H1 (cell line): ENCODE results near the gene NGEF. TPM values are rescaled to one million over a fixed set of nuclear protein-coding genes. Genes with fewer than 3 reads are reported as not detected.
A peak's percentile ranks its signal among the peaks of the same experiment; 100 is the strongest.

Source experiments
- CTCF ChIA-PET: fragments of 300-600 bp; sonication (Branson Sonifier 250); formaldehyde crosslinking; loops from one replicate; lab custom pipeline; 2021; ENCODE audit not compliant: partially characterized antibody; lab: Charles Lee
- POLR2A ChIA-PET: fragments of 300-600 bp; sonication (Branson Sonifier 250); formaldehyde crosslinking; loops from one replicate; lab custom pipeline; 2021; ENCODE audit warnings: inconsistent platforms; ENCODE audit not compliant: partially characterized antibody; lab: Charles Lee
- DNase-seq, 2 experiments: peaks; one replicate each; pipeline versions ENCODE4 v3.0.0 to v3.0.0-alpha.2; 2010 to 2022; ENCODE audit warnings: low spot score in 2 of 2, low read depth in 1 of 2, mixed read lengths in 1 of 2
- FAIRE-seq: peaks from 2 replicates; lab custom pipeline; 2011; peaks lifted over from hg19 to GRCh38; lab: Jason Lieb, UNC
- H2AFZ ChIP-seq: 2 replicates; pipeline ENCODE4 v1.8.1; 2012; ENCODE audit warnings: low read length, inconsistent platforms
- H2AK5ac ChIP-seq: 2 replicates; pipeline ENCODE4 v1.6.1; 2013; ENCODE audit warnings: low read depth, low read length
- H2BK120ac ChIP-seq: replicated peaks from 2 replicates; pipeline ENCODE3; 2013; ENCODE audit warnings: low read depth, low read length, inconsistent platforms
- H2BK12ac ChIP-seq: 2 replicates; pipeline ENCODE4 v1.6.1; 2013; ENCODE audit warnings: low read depth, low read length
- H2BK15ac ChIP-seq: 2 replicates; pipeline ENCODE4 v1.6.1; 2013; ENCODE audit warnings: low read length
- H2BK20ac ChIP-seq: 2 replicates; pipeline ENCODE4 v1.6.1; 2013; ENCODE audit warnings: low read length
- H2BK5ac ChIP-seq: 2 replicates; pipeline ENCODE4 v1.6.1; 2013; ENCODE audit warnings: low read depth, low read length
- H3K14ac ChIP-seq: 2 replicates; pipeline ENCODE4 v1.6.1; 2013; ENCODE audit warnings: inconsistent platforms; ENCODE audit not compliant: insufficient read length
- H3K18ac ChIP-seq: 2 replicates; pipeline ENCODE4 v1.6.1; 2013; ENCODE audit warnings: low read length; ENCODE audit errors: extremely low read depth
- H3K23ac ChIP-seq: 2 replicates; pipeline ENCODE4 v1.6.1; 2013; ENCODE audit warnings: inconsistent platforms; ENCODE audit not compliant: insufficient read length
- H3K23me2 ChIP-seq: 2 replicates; pipeline ENCODE4 v1.6.1; 2013; ENCODE audit warnings: low read depth, low read length
- H3K27ac ChIP-seq: 2 replicates; pipeline ENCODE4 v1.6.1; 2011; ENCODE audit warnings: low read depth, low read length, inconsistent platforms
- H3K27me3 ChIP-seq, 4 experiments: replicated peaks in 1 of 4; 1 replicate in 1 of 4; 2 replicates in 3 of 4; pipeline versions ENCODE4 v1.6.1 to v1.8.1; 2011 to 2013; ENCODE audit warnings: low read length in 3 of 4, mild to moderate bottlenecking in 3 of 4, inconsistent platforms in 2 of 4, mixed read lengths in 2 of 4, moderate library complexity in 1 of 4; ENCODE audit not compliant: control insufficient read depth in 3 of 4, insufficient read depth in 3 of 4; ENCODE audit errors: extremely low read depth in 1 of 4
- H3K36me3 ChIP-seq, 4 experiments: 2 replicates each; pipeline versions ENCODE4 v1.6.1 to v1.8.1; 2011 to 2013; ENCODE audit warnings: mild to moderate bottlenecking in 4 of 4, low read length in 3 of 4, moderate library complexity in 2 of 4, control low read depth in 1 of 4, inconsistent platforms in 1 of 4; ENCODE audit not compliant: insufficient read depth in 4 of 4, control insufficient read depth in 2 of 4
- H3K4ac ChIP-seq: replicated peaks from 2 replicates; pipeline ENCODE3; 2013; ENCODE audit warnings: low read length, low read depth, mixed read lengths, inconsistent platforms; ENCODE audit not compliant: insufficient read length
- H3K4me1 ChIP-seq, 4 experiments: replicated peaks in 1 of 4; 1 replicate in 1 of 4; 2 replicates in 3 of 4; pipeline versions ENCODE4 v1.6.1 to v1.8.1; 2011 to 2013; ENCODE audit warnings: low read length in 3 of 4, inconsistent platforms in 2 of 4, mixed read lengths in 1 of 4; ENCODE audit not compliant: insufficient read depth in 4 of 4, control insufficient read depth in 3 of 4
- H3K4me2 ChIP-seq, 2 experiments: 2 replicates each; pipeline versions ENCODE4 v1.6.1 to v1.8.1; 2011 to 2013; ENCODE audit warnings: low read depth in 2 of 2, low read length in 2 of 2, control low read depth in 1 of 2, inconsistent platforms in 1 of 2, mild to moderate bottlenecking in 1 of 2; ENCODE audit not compliant: insufficient read depth in 1 of 2
- H3K4me3 ChIP-seq, 4 experiments: fragments of 200-600, 300-600 bp in 1 of 4; sonication (generic), shearing (Covaris generic), sonication (Bioruptor Twin) in 1 of 4; 2 replicates each; pipeline versions ENCODE4 v1.5.1 to v1.8.1; 2011 to 2016; ENCODE audit warnings: low read length in 4 of 4, low read depth in 3 of 4, control low read depth in 2 of 4, inconsistent platforms in 2 of 4, mild to moderate bottlenecking in 2 of 4, mixed read lengths in 1 of 4, moderate library complexity in 1 of 4; ENCODE audit not compliant: insufficient read depth in 2 of 4; ENCODE audit errors: extremely low read depth in 1 of 4
- H3K56ac ChIP-seq: replicated peaks from 2 replicates; pipeline ENCODE3; 2013; ENCODE audit warnings: low read depth, mild to moderate bottlenecking, mixed read lengths, low read length, inconsistent platforms; ENCODE audit not compliant: insufficient read length
- H3K79me1 ChIP-seq: 2 replicates; pipeline ENCODE4 v1.6.1; 2013; ENCODE audit warnings: low read depth, low read length, control low read depth
- H3K79me2 ChIP-seq, 2 experiments: 2 replicates each; pipeline versions ENCODE4 v1.6.1 to v1.8.1; 2012 to 2013; ENCODE audit warnings: low read length in 2 of 2, mild to moderate bottlenecking in 2 of 2, inconsistent platforms in 1 of 2; ENCODE audit not compliant: insufficient read depth in 2 of 2, control insufficient read depth in 1 of 2
- H3K9ac ChIP-seq, 4 experiments: replicated peaks in 1 of 4; 1 replicate in 1 of 4; 2 replicates in 3 of 4; pipeline versions ENCODE4 v1.6.1 to v1.8.1; 2011 to 2013; ENCODE audit warnings: low read depth in 3 of 4, low read length in 3 of 4, control low read depth in 2 of 4, mild to moderate bottlenecking in 2 of 4, moderate library complexity in 2 of 4, inconsistent platforms in 1 of 4; ENCODE audit errors: extremely low read depth in 1 of 4
- H3K9me3 ChIP-seq, 2 experiments: 2 replicates each; pipeline versions ENCODE4 v1.6.1 to v1.8.1; 2012 to 2013; ENCODE audit warnings: mild to moderate bottlenecking in 2 of 2, moderate library complexity in 2 of 2, control low read depth in 1 of 2, inconsistent platforms in 1 of 2, low read depth in 1 of 2, low read length in 1 of 2, mixed read lengths in 1 of 2; ENCODE audit not compliant: insufficient read depth in 2 of 2
- H4K20me1 ChIP-seq, 2 experiments: replicated peaks in 1 of 2; 2 replicates each; pipeline versions ENCODE3 to v1.8.1; 2011 to 2013; ENCODE audit warnings: inconsistent platforms in 2 of 2, low read length in 2 of 2, mild to moderate bottlenecking in 1 of 2; ENCODE audit not compliant: insufficient read depth in 2 of 2, control insufficient read depth in 1 of 2
- H4K5ac ChIP-seq: 2 replicates; pipeline ENCODE4 v1.6.1; 2013; ENCODE audit warnings: low read length, low read depth, mixed read lengths, inconsistent platforms; ENCODE audit not compliant: insufficient read length
- H4K8ac ChIP-seq: 2 replicates; pipeline ENCODE4 v1.8.0; 2013; ENCODE audit warnings: mild to moderate bottlenecking, moderate library complexity, low read length, inconsistent platforms; ENCODE audit not compliant: insufficient read depth; ENCODE audit errors: extremely low read depth
- H4K91ac ChIP-seq: replicated peaks from 2 replicates; pipeline ENCODE3; 2013; ENCODE audit warnings: low read length, mixed read lengths, inconsistent platforms; ENCODE audit not compliant: insufficient read length
- CBX8 ChIP-seq: fragments of 300-800, 300-1000 bp; sonication (generic); IDR thresholded peaks from 2 replicates; pipeline ENCODE4 v1.7.1; 2016; ENCODE audit warnings: low read depth, low read length, borderline replicate concordance
- CTBP2 ChIP-seq: IDR thresholded peaks from 2 replicates; pipeline ENCODE4 v1.7.0; 2011; ENCODE audit warnings: borderline replicate concordance, mild to moderate bottlenecking, moderate library complexity, mixed read lengths, low read length; ENCODE audit not compliant: insufficient read depth, insufficient read length
- EGR1 ChIP-seq: IDR thresholded peaks from 2 replicates; pipeline ENCODE4 v1.6.1; 2011; ENCODE audit warnings: low read depth, low read length, borderline replicate concordance
- HDAC2 ChIP-seq, 2 experiments: fragments of 300-600 bp in 1 of 2; sonication (generic) in 1 of 2; IDR thresholded peaks; 2 replicates each; pipeline ENCODE4 v1.6.1; 2011 to 2012; ENCODE audit warnings: low read depth in 2 of 2, low read length in 2 of 2, mild to moderate bottlenecking in 2 of 2, moderate library complexity in 2 of 2, borderline replicate concordance in 1 of 2, inconsistent platforms in 1 of 2
- HDAC6 ChIP-seq: IDR thresholded peaks from one replicate; pipeline ENCODE4 v1.7.1; 2012; ENCODE audit warnings: low read depth, mild to moderate bottlenecking, inconsistent platforms, low read length, moderate library complexity
- POU5F1 ChIP-seq: IDR thresholded peaks from 2 replicates; pipeline ENCODE4 v1.6.1; 2011; ENCODE audit warnings: low read depth, mild to moderate bottlenecking, low read length, moderate library complexity
- SIRT6 ChIP-seq: IDR thresholded peaks from one replicate; pipeline ENCODE4 v1.7.1; 2012; ENCODE audit warnings: low read length, inconsistent platforms
- SP2 ChIP-seq: IDR thresholded peaks from 2 replicates; pipeline ENCODE4 v1.6.1; 2012; ENCODE audit warnings: mild to moderate bottlenecking, low read length, inconsistent platforms
- TAF1 ChIP-seq: IDR thresholded peaks from 2 replicates; pipeline ENCODE4 v1.6.1; 2011; ENCODE audit warnings: mild to moderate bottlenecking, low read depth, low read length
- TEAD4 ChIP-seq: IDR thresholded peaks from 2 replicates; pipeline ENCODE4 v1.6.1; 2012; ENCODE audit warnings: low read depth, low read length, inconsistent platforms, mixed read lengths
- ZNF274 ChIP-seq: IDR thresholded peaks from 2 replicates; pipeline ENCODE4 v1.7.0; 2012; ENCODE audit warnings: low read length, borderline replicate concordance; ENCODE audit errors: extremely low read depth
- WGBS, 2 experiments: shearing (Covaris generic) in 1 of 2; methylation state at CpG; one replicate each; pipeline versions ENCODE4 v1.1.6 to v1.1.7; 2013 to 2015; ENCODE audit warnings: low lambda C conversion rate in 2 of 2, mixed read lengths in 2 of 2, inconsistent platforms in 1 of 2, low coverage in 1 of 2, missing lambda C conversion rate in 1 of 2; ENCODE audit not compliant: insufficient replicate concordance in 2 of 2, insufficient coverage in 1 of 2, insufficient read length in 1 of 2; ENCODE audit errors: extremely low coverage in 1 of 2, missing lambda C conversion rate in 1 of 2; 5-methylcytosine and 5-hydroxymethylcytosine counted together
- polyA plus RNA-seq, 7 experiments: library from polyadenylated mRNA; depleted of rRNA in 3 of 7; stranded (reverse) in 5 of 7; unstranded in 2 of 7; fragments of >200 nt in 5 of 7; fragments of 200-250 nt in 2 of 7; gene quantifications; 1 replicate in 5 of 7; 2 replicates in 1 of 7; 4 replicates in 1 of 7; pipeline versions ENCODE4 v1.2.1 to v1.2.3, GENCODE V29; 2011 to 2013; ENCODE audit warnings: missing spikeins in 2 of 7, mixed read lengths in 2 of 7
- total RNA-seq: library from RNA; stranded (reverse); fragmentation: NEBNext Ultra II Directional; extraction: Animal tissue kit (Norgen Biotek cat#: 25700); gene quantifications from 2 replicates; pipeline ENCODE4 v1.2.1, GENCODE V29; 2021
- TF ChIP-seq, protein P1 (sequence below): IDR thresholded peaks from 2 replicates; pipeline ENCODE4 v1.6.1; 2011; ENCODE audit warnings: low read length, improper control_type of control experiment

NGEF gene
- total and polyA plus RNA-seq, 2 of the 8 experiments (the other 6 are each of a cell fraction or from before 2014, with no cell fraction given), result 2.7 to 3.2 TPM

DNA sequence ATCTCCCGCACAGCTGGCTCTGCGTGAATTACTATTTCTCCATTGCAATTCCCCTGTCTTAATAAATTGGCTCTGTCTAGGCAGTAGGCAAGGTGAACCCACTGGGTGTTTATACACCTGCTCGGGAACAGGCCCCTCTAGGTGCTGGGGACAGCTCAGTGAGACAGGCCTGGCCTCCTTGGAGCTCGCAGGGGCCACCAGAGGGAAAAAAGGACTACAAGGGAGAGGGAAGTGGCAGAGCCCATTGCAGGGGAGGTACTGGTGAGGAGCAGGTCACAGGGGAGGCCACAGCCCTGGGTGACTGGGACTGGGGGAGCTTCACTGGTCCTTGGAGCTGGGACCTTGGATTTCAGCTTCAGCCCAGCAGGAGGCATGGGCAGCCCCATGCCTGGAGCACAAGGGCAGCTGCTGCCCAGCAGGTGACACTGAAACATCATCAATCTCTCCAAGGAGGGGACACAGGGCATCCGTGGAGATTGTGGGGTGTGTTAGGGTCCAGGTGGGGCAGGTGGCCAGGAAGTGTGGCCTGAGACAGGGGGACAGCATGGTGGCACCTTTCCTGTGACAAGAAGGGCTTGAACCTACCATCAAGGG is 31.2 kb downstream of the NGEF start:
- POLR2A ChIA-PET, result interaction anchor here (0.6 kb wide), 1 partner anchor 53 kb away, joined by 3 read pairs; no protein-coding TSS in a partner anchor
- Histone ChIP-seq H3K79me1 (no peaks in the 10 kb centered on the region), H2BK20ac (no peak overlapping the region), H3K9me3 (no peaks in the 10 kb centered on the region), H3K56ac (no peak overlapping the region), H4K5ac (no peak overlapping the region), H4K20me1 (no peaks in the 10 kb centered on the region), H2AFZ (no peak overlapping the region), H4K8ac (peak overlapping the region; percentile 52; the same call in 1 of the 2 replicates), H3K9ac (no peak overlapping the region), H3K4me1 (peaks cover 0 to 14% (median 7%) of the 10 kb centered on the region in 4 experiments; a peak in 5 of 7 replicates), H3K79me2 (no peaks in the 10 kb centered on the region), H3K36me3 (no peaks in the 10 kb centered on the region), H3K14ac (no peak overlapping the region), H3K27ac (no peak overlapping the region), H2AK5ac (peak overlapping the region; percentile 75; the same call in 1 of the 2 replicates), H3K4me2 (no peak overlapping the region), H3K23me2 (no peaks in the 10 kb centered on the region), H3K4me3 (no peak overlapping the region), H3K18ac (no peak overlapping the region), H2BK12ac (peak overlapping the region; percentile 72; the same call in 1 of the 2 replicates), H2BK15ac (peak overlapping the region; percentile 19; the same call in 1 of the 2 replicates), H3K23ac (no peak overlapping the region), H3K4ac (no peak overlapping the region), H3K27me3 (no peaks in the 10 kb centered on the region; a peak in 1 of 7 replicates), H2BK120ac (no peak overlapping the region), H4K91ac (peak overlapping the region; percentile 20), H2BK5ac (peak overlapping the region; percentile 63; the same call in 1 of the 2 replicates)
- DNase-seq (no peak), FAIRE-seq (no peak)
- CTCF ChIA-PET, result interaction anchor here (0.9 to 10.9 kb wide), 12 partner anchors 8 to 503 kb away, joined by 3 to 70 read pairs (median 4); partner anchors contain the start of genes ATG16L1, INPP5D and NEU2
- 81% methylated on average over 5 of the region's 5 CpGs; no CpG with 5 or more reads in 1 of the 2 experiments for WGBS, 2 experiments
- TF ChIP-seq TEAD4, result no peak
- no peak for TF ChIP-seq HDAC6
- TF ChIP-seq TAF1, result no peak
- TF ChIP-seq CBX8, result no peak
- no peak for TF ChIP-seq HDAC2 (IDR thresholded peaks at IDR 0.05; ENCODE audit: borderline replicate concordance in 1 of 2, low read depth in 2 of 2, low read length in 2 of 2)
- no peak for TF ChIP-seq SIRT6
- no peak for TF ChIP-seq EGR1
- TF ChIP-seq POU5F1, result no peak
- TF ChIP-seq ZNF274, result no peak
- TF ChIP-seq SP2, result no peak
- TF ChIP-seq, protein P1, sequence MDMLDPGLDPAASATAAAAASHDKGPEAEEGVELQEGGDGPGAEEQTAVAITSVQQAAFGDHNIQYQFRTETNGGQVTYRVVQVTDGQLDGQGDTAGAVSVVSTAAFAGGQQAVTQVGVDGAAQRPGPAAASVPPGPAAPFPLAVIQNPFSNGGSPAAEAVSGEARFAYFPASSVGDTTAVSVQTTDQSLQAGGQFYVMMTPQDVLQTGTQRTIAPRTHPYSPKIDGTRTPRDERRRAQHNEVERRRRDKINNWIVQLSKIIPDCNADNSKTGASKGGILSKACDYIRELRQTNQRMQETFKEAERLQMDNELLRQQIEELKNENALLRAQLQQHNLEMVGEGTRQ, result no peak
- TF ChIP-seq CTBP2, result no peak
